ENCODE measurements around the gene IGSF3.
"Not testable (repeated sequence)": the region's sequence is repeated elsewhere in the genome, so short reads cannot be mapped to it uniquely, and the experiment has no call there.

Gene IGSF3

GRCh38 chr1:116654351-116654750 is 13.2 kb downstream of the IGSF3 start:
- no peak for DNase-seq (ENCODE audit: extremely low read depth, low read depth)
- TF ChIP-seq, protein P1, sequence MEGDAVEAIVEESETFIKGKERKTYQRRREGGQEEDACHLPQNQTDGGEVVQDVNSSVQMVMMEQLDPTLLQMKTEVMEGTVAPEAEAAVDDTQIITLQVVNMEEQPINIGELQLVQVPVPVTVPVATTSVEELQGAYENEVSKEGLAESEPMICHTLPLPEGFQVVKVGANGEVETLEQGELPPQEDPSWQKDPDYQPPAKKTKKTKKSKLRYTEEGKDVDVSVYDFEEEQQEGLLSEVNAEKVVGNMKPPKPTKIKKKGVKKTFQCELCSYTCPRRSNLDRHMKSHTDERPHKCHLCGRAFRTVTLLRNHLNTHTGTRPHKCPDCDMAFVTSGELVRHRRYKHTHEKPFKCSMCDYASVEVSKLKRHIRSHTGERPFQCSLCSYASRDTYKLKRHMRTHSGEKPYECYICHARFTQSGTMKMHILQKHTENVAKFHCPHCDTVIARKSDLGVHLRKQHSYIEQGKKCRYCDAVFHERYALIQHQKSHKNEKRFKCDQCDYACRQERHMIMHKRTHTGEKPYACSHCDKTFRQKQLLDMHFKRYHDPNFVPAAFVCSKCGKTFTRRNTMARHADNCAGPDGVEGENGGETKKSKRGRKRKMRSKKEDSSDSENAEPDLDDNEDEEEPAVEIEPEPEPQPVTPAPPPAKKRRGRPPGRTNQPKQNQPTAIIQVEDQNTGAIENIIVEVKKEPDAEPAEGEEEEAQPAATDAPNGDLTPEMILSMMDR (IDR thresholded peaks at IDR 0.05; ENCODE audit: low read depth, low read length, missing control alignments), result no peak
- no peak overlapping the region for H3K4me3 ChIP-seq (replicated peaks; ENCODE audit: low read depth, low read length)

- DNase-seq (ENCODE audit: extremely low read depth, low read depth); H3K4me3 ChIP-seq (replicated peaks; ENCODE audit: low read depth, low read length): not testable (repeated sequence)
Observed at GRCh38 chr1:116652598-116652997, 14.9 kb downstream of the IGSF3 start.

DNA sequence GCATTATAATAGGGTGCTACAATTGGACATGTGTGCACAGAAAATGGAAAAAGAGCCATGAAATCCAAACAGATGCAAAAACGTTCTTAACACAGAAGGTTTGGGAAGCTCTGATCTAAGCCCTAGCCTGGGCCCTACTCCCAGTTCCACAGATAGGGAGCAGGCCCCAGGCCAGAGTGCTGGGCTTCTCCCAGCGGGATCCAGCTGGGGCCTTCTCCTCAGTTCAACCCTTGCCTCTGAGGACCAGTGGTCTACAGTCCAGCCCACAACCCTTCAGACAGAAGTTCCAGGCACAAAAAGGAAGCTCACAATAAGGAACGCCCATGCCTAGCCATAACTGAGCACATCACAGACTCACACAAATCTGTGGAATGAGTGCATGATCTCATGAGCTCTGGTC is 16.8 kb downstream of the IGSF3 start:
- H3K4me3 ChIP-seq (replicated peaks; ENCODE audit: low read depth, low read length); DNase-seq (ENCODE audit: extremely low read depth, low read depth): not testable (repeated sequence)

- not testable (repeated sequence) for DNase-seq (ENCODE audit: extremely low read depth, low read depth); H3K4me3 ChIP-seq (replicated peaks; ENCODE audit: low read depth, low read length)
Observed at GRCh38 chr1:116649041-116649440, 18.5 kb downstream of the IGSF3 start.

DNA sequence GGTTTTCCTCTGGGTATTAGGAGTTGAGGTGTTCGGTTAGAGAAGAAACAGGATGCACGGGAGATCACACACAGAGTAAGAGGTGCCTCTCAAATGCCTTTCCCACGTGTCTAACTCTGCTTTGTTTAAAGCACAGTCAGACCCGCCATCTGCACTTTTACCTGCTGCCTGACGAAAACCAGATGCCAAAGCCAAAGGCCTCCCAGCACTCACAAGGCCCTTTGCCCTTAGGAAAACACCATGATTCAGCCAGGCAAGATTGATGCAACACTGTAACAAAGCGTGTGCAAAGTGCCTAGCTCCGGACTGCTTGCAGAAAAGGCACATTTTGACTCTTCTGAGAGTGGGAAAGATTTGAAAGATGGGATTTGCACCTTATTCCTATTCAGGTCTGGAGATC is 19.2 kb downstream of the IGSF3 start:
- DNase-seq (ENCODE audit: extremely low read depth, low read depth); H3K4me3 ChIP-seq (replicated peaks; ENCODE audit: low read depth, low read length): not testable (repeated sequence)

DNA sequence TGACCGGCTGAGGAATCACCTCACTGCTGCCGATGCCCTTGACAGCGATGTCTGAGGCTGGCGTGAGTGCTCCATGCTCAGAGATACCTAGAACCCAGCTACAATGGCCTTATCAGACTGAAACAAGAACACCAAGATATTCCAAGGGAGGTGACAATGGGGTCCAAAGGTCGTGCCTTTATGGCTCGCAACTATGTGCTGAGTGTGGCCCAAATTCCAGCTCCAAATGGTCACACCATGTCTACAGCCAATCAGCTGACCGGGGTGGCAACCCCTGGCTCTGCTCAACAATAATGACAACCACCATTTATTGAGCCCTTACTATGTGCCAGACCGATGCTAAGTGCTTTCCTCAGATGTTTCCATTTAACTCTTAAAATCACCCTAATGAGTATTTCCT is 20.3 kb downstream of the IGSF3 start:
- H3K4me3 ChIP-seq (replicated peaks; ENCODE audit: low read depth, low read length); DNase-seq (ENCODE audit: extremely low read depth, low read depth): not testable (repeated sequence)

GRCh38 chr1:116646673-116647170 is 20.8 kb downstream of the IGSF3 start:
- not testable (repeated sequence) for H3K4me3 ChIP-seq (replicated peaks; ENCODE audit: low read depth, low read length); DNase-seq (ENCODE audit: extremely low read depth, low read depth)

- DNase-seq (ENCODE audit: extremely low read depth, low read depth); H3K4me3 ChIP-seq (replicated peaks; ENCODE audit: low read depth, low read length): not testable (repeated sequence)
Observed at GRCh38 chr1:116645802-116646672, 21.5 kb downstream of the IGSF3 start.

DNA sequence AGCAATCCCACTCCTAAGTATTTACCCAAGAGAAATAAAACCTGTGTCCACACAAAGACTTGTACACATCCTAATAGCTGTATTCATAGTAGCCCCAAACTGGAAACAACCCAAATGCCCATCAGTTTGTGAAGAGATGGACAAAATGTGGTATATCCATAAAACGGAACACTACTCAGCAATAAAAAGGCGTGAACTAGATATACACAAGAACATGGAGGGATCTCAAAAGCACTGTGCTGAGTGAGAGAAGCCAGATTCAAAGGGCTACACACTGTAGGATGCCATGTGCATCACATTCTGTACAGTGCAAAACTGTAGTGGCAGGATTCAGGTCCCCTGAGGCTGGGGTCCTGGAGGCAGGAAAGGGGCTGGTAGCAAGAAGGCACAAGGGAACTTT is 22.5 kb downstream of the IGSF3 start:
- DNase-seq (ENCODE audit: extremely low read depth, low read depth); H3K4me3 ChIP-seq (replicated peaks; ENCODE audit: low read depth, low read length): not testable (repeated sequence)

DNA sequence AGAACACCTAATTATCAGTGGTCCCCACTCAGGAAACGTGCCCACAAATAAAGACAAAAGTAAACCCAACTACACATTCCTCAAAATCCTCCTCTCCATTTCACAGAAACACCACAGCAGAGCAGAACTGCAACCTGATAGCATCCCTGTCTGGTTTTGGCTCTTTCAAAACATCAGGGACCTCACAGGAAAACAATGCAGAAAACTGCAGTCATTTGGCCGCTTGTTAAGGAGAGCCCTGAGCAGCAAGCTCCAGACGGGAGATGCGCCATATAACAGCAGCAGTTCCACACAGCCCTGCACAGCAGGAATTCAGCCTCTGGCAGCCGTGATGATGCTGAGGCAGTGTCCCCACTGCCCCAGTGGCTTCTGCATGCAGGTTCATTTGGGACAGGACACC is 23.4 kb downstream of the IGSF3 start:
- DNase-seq (ENCODE audit: extremely low read depth, low read depth); H3K4me3 ChIP-seq (replicated peaks; ENCODE audit: low read depth, low read length): not testable (repeated sequence)

DNA sequence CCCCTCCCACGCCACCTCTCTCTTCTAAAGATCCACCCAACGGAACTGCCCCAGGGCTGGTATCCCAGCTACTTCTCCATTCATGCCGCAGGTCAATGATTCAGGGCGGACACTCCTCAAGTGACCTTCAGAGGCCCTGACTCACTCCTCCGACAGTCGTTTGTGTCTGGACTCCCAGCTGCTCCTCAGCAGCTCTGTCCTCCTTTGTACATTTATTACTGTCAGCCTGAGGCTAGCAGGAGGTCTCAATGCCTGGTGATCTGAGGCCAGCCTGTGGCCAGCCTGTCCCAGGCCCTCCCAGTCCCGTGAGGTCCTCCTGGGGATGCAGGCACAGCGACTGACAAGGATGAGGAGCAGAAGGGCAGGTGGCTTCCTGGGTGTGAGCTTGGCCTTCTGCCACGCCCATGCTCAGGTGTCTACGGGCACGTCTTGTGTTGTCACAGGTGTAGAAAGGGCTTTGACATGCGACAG is 24.2 kb downstream of the IGSF3 start:
- DNase-seq (ENCODE audit: extremely low read depth, low read depth); H3K4me3 ChIP-seq (replicated peaks; ENCODE audit: low read depth, low read length): not testable (repeated sequence)

GRCh38 chr1:116642311-116643280 is 24.9 kb downstream of the IGSF3 start:
- not testable (repeated sequence) for H3K4me3 ChIP-seq (replicated peaks; ENCODE audit: low read depth, low read length); DNase-seq (ENCODE audit: extremely low read depth, low read depth)

DNA sequence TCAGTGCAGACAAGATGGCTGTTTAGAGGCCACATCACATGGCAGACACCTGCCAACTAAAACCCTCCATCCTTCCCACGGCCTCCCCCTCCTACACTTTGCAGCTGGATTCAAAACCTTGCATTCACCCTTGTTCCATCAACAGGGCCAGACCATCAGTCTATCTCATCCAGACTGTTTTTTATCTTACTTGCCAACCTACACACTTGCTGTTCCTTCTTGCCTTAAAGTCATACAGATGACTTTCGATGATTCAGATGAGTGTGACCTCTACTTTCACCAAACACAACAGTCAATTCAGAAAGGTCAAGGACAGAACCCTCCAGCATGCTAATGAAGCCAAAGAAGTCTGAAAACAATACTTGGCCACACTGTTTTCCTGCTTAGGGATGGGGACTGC is 29.9 kb downstream of the IGSF3 start:
- H3K4me3 ChIP-seq (replicated peaks; ENCODE audit: low read depth, low read length), result not testable (repeated sequence)

DNA sequence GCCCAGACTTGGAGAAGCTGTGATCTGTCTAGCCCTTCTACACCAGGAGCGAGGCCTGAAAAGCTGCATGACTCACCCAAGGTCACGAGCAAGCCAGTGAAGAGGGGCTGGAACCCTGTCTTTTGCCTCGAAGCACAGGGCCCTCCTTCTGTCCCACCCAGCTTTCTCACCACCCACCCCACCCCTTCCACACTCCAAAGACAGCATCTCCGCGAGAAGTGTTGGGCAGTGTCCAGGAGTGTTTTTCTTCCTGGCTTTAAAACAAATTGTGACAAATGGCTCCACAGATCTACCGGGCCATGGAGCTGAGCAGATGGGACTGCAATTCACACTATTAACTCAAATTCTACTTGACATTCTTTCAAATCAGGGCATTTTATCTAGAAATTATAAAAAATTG is 30.9 kb downstream of the IGSF3 start:
- not testable (repeated sequence) for DNase-seq (ENCODE audit: extremely low read depth, low read depth)

More for the DNA sequence above, 29.9 kb downstream of the IGSF3 start:
- not testable (repeated sequence) for DNase-seq (ENCODE audit: extremely low read depth, low read depth)

GRCh38 chr1:116634386-116634785 is 33.1 kb downstream of the IGSF3 start:
- H3K4me3 ChIP-seq (replicated peaks; ENCODE audit: low read depth, low read length); DNase-seq (ENCODE audit: extremely low read depth, low read depth): not testable (repeated sequence)

More for the DNA sequence above, 30.9 kb downstream of the IGSF3 start:
- not testable (repeated sequence) for H3K4me3 ChIP-seq (replicated peaks; ENCODE audit: low read depth, low read length)

DNA sequence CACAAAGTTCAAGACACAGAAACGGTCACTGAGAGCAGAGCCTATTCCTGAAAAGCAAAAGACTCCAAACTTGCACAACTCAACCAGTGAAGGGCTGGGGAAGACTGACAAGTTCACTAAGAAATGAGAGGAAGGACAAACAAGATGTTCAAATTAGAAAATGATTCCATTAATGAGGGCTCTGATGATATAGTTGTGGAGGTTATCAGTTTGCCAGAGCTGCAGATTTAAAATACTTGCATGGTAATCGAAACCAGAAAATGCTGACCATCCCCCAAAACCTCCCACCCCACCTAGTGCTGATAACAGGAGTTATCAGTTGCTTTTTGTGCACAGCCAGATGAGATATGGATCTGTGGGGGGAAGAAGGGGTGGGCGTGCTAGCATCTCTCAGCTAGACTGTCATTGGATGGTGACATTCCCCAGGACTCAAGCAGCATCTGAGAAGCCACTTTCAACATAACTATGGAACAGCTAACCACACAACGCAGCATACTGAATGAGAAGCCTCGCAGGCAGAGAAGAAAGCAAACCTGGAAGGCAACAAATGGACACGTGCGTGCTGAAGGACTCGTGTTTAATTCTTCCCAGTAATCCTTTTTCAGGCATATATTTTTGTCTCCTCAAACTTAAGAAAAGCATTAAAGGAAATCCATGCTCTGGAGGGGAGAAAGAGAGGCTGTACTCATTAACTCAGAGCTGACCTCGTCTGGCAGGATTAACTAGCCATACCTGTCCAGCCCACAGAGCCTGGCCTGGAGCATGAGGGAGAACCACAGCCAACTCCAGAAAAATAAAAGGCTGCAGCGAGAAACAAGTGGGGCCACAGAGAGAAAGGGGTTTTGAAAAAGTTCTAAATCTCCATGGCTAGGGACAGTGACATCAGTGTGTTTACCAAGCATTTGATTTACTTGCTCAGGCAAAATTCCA is 35.3 kb downstream of the IGSF3 start:
- DNase-seq (ENCODE audit: extremely low read depth, low read depth); H3K4me3 ChIP-seq (replicated peaks; ENCODE audit: low read depth, low read length): not testable (repeated sequence)
